ENCODE measurements around the gene TRIM52. TPM values are rescaled to one million over a fixed set of nuclear protein-coding genes. Genes with fewer than 3 reads are reported as not detected.

The TRIM52 gene
- total and polyA plus RNA-seq, 9 of the 15 experiments (the other 6 are each of a cell fraction or from before 2014, with no cell fraction given), result 3.3 to 21.9 (median 13.5) TPM

DNA sequence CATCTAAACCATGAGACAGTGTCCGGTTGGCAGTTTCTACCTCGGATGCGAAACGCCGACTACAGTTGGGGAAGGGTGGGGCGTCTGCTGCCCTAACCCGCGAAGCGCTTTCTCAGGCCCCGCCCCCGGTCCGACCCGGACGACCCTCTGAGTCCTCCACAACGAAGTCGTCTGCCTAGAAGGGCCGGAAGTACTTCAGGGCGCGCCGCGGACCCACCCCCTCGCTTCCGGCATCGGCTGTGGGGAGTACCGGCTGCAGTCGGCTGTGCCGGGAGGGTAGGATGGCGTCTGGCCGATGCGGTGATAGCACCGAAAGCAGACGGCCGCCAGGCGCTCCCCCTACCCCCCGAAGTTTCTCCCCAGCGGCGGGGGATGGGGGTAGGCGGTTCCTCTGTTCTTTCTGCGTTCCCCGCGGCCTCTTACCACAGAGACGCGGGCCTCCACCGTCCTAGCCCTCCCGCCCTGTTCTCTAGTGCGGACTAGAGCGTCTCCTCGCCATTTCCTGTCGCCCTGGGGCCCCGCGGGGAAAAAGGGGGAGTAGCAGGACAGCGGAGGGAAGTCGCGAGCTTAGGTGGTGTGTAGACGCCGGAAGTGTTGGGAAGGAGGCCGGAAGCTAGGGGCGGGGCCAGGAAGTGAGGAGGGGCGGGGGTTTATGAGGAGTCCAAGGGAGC, 37.8 kb downstream of the TRIM52 start, which contains the start of gene TRIM41 (continued):
- no peak for TF ChIP-seq PRPF4 (IDR thresholded peaks at IDR 0.05; ENCODE audit: insufficient read depth, low read depth, low read length, poor library complexity, severe bottlenecking)
- TF ChIP-seq, protein P1, sequence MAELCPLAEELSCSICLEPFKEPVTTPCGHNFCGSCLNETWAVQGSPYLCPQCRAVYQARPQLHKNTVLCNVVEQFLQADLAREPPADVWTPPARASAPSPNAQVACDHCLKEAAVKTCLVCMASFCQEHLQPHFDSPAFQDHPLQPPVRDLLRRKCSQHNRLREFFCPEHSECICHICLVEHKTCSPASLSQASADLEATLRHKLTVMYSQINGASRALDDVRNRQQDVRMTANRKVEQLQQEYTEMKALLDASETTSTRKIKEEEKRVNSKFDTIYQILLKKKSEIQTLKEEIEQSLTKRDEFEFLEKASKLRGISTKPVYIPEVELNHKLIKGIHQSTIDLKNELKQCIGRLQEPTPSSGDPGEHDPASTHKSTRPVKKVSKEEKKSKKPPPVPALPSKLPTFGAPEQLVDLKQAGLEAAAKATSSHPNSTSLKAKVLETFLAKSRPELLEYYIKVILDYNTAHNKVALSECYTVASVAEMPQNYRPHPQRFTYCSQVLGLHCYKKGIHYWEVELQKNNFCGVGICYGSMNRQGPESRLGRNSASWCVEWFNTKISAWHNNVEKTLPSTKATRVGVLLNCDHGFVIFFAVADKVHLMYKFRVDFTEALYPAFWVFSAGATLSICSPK (IDR thresholded peaks at IDR 0.05; ENCODE audit: borderline replicate concordance), result no peak
- TF ChIP-seq GATAD2A (IDR thresholded peaks at IDR 0.05), result no peak
- no peak for TF ChIP-seq PURB (CRISPR knock-in tag; IDR thresholded peaks at IDR 0.05; ENCODE audit: low read depth)
- no peak for TF ChIP-seq NR2F6 (CRISPR knock-in tag; IDR thresholded peaks at IDR 0.05)
- no peak for TF ChIP-seq BRF2 (IDR thresholded peaks at IDR 0.05; ENCODE audit: borderline replicate concordance, insufficient read depth, insufficient read length)
- no peak for TF ChIP-seq SRSF7 (optimal IDR thresholded peaks at IDR 0.05; ENCODE audit: low read depth, low read length)
- peak; percentile 82 for TF ChIP-seq KLF13 (tag; IDR thresholded peaks at IDR 0.05; ENCODE audit: borderline replicate concordance, low read depth)
- no peak for TF ChIP-seq HNRNPL (IDR thresholded peaks at IDR 0.05; ENCODE audit: low read depth, low read length)
- TF ChIP-seq GTF3C2 (IDR thresholded peaks at IDR 0.05; ENCODE audit: borderline replicate concordance, extremely low read depth, insufficient read length), result no peak
- TF ChIP-seq MAZ (CRISPR knock-in tag; conservative IDR thresholded peaks at IDR 0.05 in 1 of 2, IDR thresholded peaks at IDR 0.05 in 1 of 2), result peak; percentile 92 to 94
- peak; percentile 94 for TF ChIP-seq EP400 (IDR thresholded peaks at IDR 0.05)
- no peak for TF ChIP-seq ESRRB (CRISPR knock-in tag; IDR thresholded peaks at IDR 0.05; ENCODE audit: borderline replicate concordance)
- peak; percentile 24; the same call in 1 of the 2 replicates for TF ChIP-seq JUN (IDR thresholded peaks at IDR 0.05; ENCODE audit: borderline replicate concordance, low read depth, low read length)
- peak; percentile 61; the same call in 1 of the 2 replicates for TF ChIP-seq JUN (CRISPR knock-in tag; IDR thresholded peaks at IDR 0.05; ENCODE audit: borderline replicate concordance)
- no peak; the same call in none of the 2 replicates for TF ChIP-seq CHD2 (IDR thresholded peaks at IDR 0.05; ENCODE audit: low read depth, low read length)
- TF ChIP-seq YBX1 (IDR thresholded peaks at IDR 0.05), result no peak
- TF ChIP-seq, protein P2, sequence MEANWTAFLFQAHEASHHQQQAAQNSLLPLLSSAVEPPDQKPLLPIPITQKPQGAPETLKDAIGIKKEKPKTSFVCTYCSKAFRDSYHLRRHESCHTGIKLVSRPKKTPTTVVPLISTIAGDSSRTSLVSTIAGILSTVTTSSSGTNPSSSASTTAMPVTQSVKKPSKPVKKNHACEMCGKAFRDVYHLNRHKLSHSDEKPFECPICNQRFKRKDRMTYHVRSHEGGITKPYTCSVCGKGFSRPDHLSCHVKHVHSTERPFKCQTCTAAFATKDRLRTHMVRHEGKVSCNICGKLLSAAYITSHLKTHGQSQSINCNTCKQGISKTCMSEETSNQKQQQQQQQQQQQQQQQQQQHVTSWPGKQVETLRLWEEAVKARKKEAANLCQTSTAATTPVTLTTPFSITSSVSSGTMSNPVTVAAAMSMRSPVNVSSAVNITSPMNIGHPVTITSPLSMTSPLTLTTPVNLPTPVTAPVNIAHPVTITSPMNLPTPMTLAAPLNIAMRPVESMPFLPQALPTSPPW (CRISPR knock-in tag; IDR thresholded peaks at IDR 0.05), result peak; percentile 99
- no peak for TF ChIP-seq HDAC6 (IDR thresholded peaks at IDR 0.05; ENCODE audit: low read depth, low read length)
